Gastrocnemius medialis (tissue), 4 donors: ENCODE measurements around the gene CCR5.

Experiments
- CTCF ChIP-seq, 5 experiments: fragments of 450-650 bp in 3 of 5; fragments of 200-600 bp in 2 of 5; sonication (generic) in 2 of 5; IDR thresholded peaks in 4 of 5; conservative IDR thresholded peaks in 1 of 5; 1 replicate in 4 of 5; 2 replicates in 1 of 5; pipeline ENCODE4 v1.5.1; 2016 to 2019; ENCODE audit warnings: antibody characterized with exemption in 5 of 5, mild to moderate bottlenecking in 3 of 5, moderate library complexity in 3 of 5
- POLR2A ChIP-seq, 2 donors: fragments of 450-650 bp; IDR thresholded peaks; one replicate each; pipeline ENCODE4 v1.6.1; 2017; ENCODE audit warnings: antibody characterized with exemption in 2 of 2, mild to moderate bottlenecking in 2 of 2, moderate library complexity in 2 of 2

GRCh38 chr3:46367811-46368210, 2.9 kb upstream of the CCR5 start:
- TF ChIP-seq CTCF (IDR thresholded peaks at IDR 0.05 in 4 of 5, conservative IDR thresholded peaks at IDR 0.05 in 1 of 5) (no peak), POLR2A (IDR thresholded peaks at IDR 0.05) (no peak)
